Stimulated activated CD4-positive, alpha-beta T cell treated with anti-CD3 and anti-CD28 coated beads, Interleukin-4, amount 100 ng/mL, for 24 hours (primary cell): Measurements from ENCODE around the gene MYLK2.
"Not testable (repeated sequence)": the region's sequence is repeated elsewhere in the genome, so short reads cannot be mapped to it uniquely, and the experiment has no call there.

Experiments used
- DNase-seq: peaks from one replicate; pipeline ENCODE4 v3.0.0-alpha.2; 2020

MYLK2 gene

GRCh38 chr20:31816221-31816620, 2.9 kb upstream of the MYLK2 start:
- no peak for DNase-seq

DNA sequence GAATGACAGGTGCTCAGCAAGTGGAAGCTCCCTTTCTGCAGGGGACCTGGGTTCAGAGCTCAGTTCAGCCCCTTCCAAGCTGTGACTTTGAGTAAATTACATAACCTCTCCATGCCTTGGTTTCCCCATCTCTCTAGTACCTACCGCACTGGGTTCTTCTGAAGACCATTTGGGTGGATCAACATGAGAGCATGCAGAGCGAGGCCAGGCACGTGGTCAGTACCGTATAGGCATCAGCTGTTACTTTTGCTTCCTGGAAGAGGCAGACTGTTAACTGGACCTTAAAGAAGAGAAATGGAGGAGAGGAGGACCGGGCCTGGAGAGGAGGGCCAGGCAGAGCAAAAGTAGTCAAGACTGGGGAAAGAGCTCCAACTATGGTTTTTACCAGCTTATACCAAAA, 1.7 kb upstream of the MYLK2 start:
- no peak for DNase-seq

DNA sequence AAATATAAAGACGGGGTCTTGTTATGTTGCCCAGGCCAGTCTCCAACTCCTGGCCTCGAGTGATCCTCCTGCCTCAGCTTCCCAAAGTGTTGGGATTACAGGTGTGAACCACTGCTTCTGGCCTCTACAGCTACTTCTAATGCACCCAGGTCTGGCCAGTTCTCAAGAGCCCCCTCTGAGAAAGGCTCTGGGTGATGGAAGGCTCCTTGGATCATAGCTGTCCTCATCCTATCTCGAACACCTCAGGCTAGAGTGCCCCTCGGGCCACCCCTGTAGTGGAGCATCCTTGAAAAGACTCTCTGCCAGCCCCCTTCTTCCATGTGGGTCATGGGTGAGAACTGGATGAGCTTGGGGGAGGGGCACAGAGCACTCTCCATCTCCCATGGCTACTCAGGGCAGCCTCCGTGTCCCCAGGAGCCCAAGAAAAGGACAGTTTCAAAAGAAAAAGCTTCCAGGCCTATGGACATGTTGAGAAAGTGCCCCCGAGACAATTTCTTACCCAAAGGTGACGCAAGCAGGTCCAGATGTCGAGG, 714 bp upstream of the MYLK2 start:
- DNase-seq = no peak

DNA sequence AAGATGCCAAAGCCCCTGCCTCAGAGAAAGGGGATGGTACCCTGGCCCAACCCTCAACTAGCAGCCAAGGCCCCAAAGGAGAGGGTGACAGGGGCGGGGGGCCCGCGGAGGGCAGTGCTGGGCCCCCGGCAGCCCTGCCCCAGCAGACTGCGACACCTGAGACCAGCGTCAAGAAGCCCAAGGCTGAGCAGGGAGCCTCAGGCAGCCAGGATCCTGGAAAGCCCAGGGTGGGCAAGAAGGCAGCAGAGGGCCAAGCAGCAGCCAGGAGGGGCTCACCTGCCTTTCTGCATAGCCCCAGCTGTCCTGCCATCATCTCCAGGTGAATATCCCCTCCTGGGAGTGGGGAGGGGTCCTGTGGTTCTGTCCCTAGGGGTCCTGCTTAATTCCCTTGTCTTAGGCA, 1.1 kb downstream of the MYLK2 start:
- no peak for DNase-seq

GRCh38 chr20:31821427-31821826, 2.3 kb downstream of the MYLK2 start:
- DNase-seq = no peak

DNA sequence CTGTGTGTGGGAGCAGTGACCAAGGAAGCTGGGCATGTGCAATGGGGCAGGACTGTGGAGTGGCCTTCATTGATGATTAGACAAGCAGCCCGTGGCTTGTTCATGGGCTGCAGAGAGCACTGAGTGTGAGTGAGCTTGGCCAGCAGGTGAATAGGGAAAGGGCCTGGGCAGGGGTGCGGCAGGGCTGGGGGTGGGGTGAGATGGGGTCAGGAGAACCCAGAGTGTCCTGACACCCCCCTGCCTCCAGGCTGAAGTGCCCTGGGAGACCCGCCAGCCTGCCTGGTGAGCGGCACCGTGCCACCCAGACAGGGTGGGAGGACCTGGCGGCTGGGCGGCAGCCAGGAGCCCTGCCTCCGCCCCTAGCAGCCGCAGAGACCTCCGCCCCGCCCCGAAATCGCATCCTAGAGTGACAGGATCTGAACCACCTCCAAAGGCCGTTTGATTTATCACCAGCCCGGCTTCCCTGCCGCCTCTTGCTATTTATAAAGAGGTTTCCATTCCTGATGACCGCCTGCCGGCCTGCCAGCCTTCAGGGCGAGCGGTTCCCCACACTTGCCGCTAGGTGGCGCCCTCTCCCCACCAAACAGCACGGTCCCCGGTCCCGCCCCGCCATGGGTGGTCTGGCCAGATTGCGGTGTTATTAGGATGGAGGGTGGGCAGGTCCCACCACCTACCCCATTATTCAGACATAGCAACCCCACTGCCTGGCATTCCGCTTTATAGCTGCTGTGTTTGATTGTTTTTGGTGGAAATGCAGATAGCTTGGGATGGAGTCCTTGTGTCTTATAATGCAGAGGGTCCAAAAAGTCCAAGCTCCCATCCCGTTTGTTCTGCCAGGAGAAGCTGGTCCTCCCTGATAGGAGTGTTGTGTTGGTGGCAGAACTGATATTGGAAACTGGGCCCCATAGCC, 3.5 kb downstream of the MYLK2 start:
- peak; percentile 77 for DNase-seq

- DNase-seq = no peak
These were observed 4.4 kb downstream of the MYLK2 start for GRCh38 chr20:31823360-31824124.

DNA sequence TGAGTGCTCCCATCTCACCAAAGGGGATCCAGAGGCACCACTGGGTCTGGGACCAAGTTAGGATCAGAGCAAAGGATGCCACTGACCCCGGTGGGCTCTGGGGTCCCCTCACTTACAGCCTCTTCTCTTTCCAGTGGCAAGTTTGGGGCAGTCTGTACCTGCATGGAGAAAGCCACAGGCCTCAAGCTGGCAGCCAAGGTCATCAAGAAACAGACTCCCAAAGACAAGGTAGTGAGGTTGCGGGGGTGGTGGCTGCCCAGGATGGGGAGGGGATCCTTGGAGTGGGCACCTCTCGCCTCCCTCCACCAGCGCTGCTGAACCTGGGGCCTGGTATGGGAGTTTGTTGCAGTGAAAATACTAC, 4.9 kb downstream of the MYLK2 start:
- no peak for DNase-seq

- no peak for DNase-seq
These were observed 5.6 kb downstream of the MYLK2 start for GRCh38 chr20:31824554-31825313.

- no peak for DNase-seq
These were observed 6.9 kb downstream of the MYLK2 start for GRCh38 chr20:31826074-31826473.

DNA sequence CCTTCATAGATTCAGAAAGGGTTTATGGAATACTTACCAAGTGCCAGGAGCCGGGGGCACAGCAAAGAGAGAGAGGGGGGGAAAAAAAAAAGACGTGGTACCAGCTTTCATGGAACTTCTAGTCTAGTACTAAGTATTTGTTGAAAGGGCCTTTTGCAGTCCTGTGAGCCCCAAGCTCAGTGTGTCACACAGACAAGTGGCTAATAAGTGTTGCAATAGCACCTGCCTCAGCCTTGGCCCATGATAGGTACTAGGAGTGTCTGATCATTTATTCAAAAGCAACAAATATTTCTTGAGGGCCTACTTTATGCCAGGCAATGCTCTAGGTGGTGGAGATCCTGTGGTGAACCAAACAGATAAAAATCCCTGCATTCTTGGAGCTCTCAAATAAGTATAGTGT, 7.9 kb downstream of the MYLK2 start:
- DNase-seq = no peak

DNA sequence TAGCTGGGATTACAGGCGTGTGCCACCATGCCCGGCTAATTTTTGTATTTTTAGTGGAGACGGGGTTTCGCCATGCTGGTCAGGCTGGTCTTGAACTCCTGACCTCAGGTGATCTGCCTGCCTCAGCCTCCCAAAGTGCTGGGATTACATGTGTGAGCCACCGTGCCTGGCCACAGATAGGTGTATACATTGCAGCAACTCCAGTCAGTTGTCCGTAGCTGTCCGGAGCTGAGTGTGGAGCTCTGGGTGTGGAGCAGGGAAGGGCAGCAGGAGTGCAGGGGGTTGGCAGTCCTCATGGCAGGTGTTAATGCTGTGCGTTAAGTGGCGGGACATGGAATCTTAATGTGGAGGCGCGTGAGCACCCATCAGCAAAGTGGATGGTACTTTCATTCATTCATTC, 8.9 kb downstream of the MYLK2 start:
- DNase-seq = not testable (repeated sequence)

- DNase-seq = no peak
These were observed 10.6 kb downstream of the MYLK2 start for GRCh38 chr20:31829731-31830130.

GRCh38 chr20:31830406-31830981, 11.3 kb downstream of the MYLK2 start:
- no peak for DNase-seq

- no peak for DNase-seq
These were observed 12.1 kb downstream of the MYLK2 start for GRCh38 chr20:31831211-31831610.

DNA sequence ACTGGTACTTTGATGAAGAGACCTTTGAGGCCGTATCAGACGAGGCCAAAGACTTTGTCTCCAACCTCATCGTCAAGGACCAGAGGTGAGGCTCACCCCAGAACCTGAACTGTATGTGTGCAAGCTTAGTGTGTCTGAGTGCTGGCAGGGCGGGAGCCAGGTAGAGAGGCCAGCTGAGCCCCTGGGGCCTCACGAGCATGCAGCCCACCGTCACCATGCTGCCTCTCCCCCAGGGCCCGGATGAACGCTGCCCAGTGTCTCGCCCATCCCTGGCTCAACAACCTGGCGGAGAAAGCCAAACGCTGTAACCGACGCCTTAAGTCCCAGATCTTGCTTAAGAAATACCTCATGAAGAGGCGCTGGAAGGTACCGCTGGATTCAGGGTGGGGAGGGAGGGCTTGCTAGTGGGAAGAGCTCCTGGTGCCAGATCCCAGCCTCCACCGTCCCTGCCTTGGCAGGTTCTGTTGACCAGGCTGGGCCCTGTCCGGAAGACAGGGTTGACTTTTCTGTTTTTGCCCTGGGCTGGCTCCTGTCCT, 12.7 kb downstream of the MYLK2 start:
- DNase-seq = no peak

- DNase-seq = peak; percentile 63
These were observed 14.2 kb downstream of the MYLK2 start for GRCh38 chr20:31833130-31833930.

DNA sequence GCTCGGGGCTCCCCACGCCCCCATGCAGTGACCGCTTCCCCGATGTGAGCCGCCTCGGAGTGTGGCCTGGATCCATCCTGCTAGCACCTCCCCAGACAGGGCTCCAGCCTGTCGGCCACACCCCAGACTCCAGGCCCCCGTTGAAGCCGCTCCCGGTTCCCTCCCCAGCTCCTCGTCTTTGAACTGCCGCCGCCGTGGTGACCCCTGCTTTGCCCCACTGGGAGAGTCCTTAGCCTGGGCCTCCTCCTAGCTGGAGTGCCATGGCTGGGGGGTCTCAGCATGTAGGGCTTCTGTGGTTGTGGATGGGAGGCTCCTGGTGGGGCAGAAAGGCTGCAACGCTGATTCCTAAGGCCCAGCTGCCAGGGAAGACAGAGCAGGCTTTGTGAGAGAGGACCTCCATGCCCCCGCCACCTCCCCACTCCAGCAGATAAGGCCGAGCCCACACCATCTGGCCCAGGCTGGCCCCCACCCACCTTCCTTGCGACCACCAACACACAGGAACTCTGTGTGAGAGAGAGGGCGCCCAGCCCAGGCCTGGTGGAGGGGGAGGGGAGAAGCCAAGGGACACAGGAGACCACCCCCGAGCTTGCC, 14.9 kb downstream of the MYLK2 start:
- DNase-seq = no peak

GRCh38 chr20:31835554-31835953, 16.4 kb downstream of the MYLK2 start:
- DNase-seq = no peak

- no peak for DNase-seq
These were observed 17.1 kb downstream of the MYLK2 start for GRCh38 chr20:31835977-31836852.
